K562 (cell line): ENCODE data around the gene MRTFB.

Source experiments
- RNF2 ChIP-seq: sonication (generic); IDR thresholded peaks from 2 replicates; pipeline ENCODE4 v1.6.1; 2016
- TF ChIP-seq, protein P1 (sequence below): sonication (generic); formaldehyde crosslinking; IDR thresholded peaks from 2 replicates; pipeline ENCODE4 v1.8.1; 2023; ENCODE audit warnings: mild to moderate bottlenecking, missing genetic modification reagents
- TF ChIP-seq, protein P2 (sequence below), 3 experiments: IDR thresholded peaks in 2 of 3; conservative IDR thresholded peaks in 1 of 3; 2 replicates each; pipeline ENCODE4 v1.5.1; 2011 to 2012; ENCODE audit warnings: low read length in 3 of 3, mild to moderate bottlenecking in 3 of 3, control low read depth in 2 of 3, improper control_type of control experiment in 1 of 3, inconsistent platforms in 1 of 3, low read depth in 1 of 3, mixed read lengths in 1 of 3, moderate library complexity in 1 of 3; ENCODE audit not compliant: insufficient read depth in 2 of 3

DNA sequence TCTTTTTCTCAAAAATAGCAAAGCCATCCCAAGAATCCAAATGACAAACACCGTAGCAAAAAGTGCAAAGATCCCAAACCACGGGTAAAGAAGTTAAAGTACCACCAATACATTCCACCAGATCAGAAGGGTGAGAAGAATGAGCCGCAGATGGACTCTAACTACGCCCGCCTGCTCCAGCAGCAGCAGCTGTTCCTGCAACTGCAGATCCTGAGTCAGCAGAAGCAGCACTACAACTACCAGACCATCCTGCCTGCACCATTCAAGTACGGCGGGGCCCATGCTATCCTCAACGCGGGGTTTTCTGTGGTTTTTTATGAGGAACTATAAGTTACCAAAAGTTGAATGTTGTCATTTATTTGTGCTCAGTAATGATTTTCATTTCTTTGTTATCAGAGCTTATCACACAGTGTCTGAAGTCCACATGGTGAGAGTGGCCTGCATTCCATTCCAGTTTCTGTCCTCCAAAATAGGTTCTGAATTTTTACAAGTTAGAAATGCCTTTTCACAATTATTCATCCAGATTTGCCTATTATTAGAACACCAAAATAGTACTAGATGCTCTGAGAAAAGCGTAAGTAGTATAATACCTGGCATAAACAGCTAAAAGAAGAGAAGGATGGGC lies 169.2 kb downstream of the MRTFB start:
- TF ChIP-seq, protein P1, sequence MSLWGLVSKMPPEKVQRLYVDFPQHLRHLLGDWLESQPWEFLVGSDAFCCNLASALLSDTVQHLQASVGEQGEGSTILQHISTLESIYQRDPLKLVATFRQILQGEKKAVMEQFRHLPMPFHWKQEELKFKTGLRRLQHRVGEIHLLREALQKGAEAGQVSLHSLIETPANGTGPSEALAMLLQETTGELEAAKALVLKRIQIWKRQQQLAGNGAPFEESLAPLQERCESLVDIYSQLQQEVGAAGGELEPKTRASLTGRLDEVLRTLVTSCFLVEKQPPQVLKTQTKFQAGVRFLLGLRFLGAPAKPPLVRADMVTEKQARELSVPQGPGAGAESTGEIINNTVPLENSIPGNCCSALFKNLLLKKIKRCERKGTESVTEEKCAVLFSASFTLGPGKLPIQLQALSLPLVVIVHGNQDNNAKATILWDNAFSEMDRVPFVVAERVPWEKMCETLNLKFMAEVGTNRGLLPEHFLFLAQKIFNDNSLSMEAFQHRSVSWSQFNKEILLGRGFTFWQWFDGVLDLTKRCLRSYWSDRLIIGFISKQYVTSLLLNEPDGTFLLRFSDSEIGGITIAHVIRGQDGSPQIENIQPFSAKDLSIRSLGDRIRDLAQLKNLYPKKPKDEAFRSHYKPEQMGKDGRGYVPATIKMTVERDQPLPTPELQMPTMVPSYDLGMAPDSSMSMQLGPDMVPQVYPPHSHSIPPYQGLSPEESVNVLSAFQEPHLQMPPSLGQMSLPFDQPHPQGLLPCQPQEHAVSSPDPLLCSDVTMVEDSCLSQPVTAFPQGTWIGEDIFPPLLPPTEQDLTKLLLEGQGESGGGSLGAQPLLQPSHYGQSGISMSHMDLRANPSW (CRISPR knock-in tag), result no peak
- no peak for TF ChIP-seq RNF2
- TF ChIP-seq, protein P2, sequence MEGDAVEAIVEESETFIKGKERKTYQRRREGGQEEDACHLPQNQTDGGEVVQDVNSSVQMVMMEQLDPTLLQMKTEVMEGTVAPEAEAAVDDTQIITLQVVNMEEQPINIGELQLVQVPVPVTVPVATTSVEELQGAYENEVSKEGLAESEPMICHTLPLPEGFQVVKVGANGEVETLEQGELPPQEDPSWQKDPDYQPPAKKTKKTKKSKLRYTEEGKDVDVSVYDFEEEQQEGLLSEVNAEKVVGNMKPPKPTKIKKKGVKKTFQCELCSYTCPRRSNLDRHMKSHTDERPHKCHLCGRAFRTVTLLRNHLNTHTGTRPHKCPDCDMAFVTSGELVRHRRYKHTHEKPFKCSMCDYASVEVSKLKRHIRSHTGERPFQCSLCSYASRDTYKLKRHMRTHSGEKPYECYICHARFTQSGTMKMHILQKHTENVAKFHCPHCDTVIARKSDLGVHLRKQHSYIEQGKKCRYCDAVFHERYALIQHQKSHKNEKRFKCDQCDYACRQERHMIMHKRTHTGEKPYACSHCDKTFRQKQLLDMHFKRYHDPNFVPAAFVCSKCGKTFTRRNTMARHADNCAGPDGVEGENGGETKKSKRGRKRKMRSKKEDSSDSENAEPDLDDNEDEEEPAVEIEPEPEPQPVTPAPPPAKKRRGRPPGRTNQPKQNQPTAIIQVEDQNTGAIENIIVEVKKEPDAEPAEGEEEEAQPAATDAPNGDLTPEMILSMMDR (IDR thresholded peaks at IDR 0.05 in 2 of 3, conservative IDR thresholded peaks at IDR 0.05 in 1 of 3; ENCODE audit: insufficient read depth in 2 of 3, low read depth in 1 of 3, low read length in 3 of 3), result no peak
